GM15510 (cell line): Measurements from ENCODE around the gene RAD1.

Experiments
- POLR2A ChIP-seq: IDR thresholded peaks from 3 replicates; pipeline ENCODE4 v1.6.1; 2011; ENCODE audit warnings: borderline replicate concordance; ENCODE audit not compliant: insufficient read length; ENCODE audit errors: extremely low read depth

The RAD1 gene

DNA sequence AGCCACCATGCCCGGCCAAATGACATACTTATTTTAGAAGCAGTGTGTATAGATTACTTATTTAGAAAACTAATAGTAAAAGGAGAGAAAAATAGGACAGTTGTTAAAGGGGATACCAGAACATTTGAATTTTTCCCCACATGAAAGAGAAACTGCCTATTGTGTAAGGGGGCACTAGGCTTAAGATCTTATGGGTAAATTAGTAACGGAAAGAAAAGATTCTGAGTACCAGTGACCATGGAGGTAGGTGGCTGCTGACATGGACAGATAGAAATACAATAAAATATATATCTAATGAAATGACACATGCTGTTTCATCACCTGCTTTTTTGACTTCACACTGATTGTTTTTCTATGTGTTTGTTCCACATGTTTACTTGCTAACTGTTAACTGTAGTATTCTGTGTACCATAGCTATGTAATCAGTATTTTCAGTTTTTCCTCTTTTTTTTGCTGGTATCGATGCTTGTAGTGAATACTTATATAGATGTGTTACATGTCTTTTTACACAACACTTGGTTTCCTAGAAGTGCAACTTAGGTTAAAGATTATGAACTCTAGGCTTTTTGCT is 11.1 kb upstream of the RAD1 start:
- no peak for TF ChIP-seq POLR2A

DNA sequence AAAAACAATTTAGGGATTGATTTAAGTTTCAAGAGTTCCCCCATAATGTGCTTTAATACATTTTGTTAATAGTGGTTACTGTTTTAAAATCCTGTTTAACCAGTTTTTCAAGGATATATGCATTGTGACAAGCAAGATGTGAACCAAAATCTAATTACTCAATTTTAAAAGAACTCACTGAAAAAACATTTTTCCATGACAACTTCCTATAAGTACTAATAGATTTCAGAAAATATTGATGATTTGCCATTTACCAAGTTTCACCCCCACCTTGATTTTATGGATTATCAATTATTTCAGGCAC is 9.1 kb upstream of the RAD1 start:
- TF ChIP-seq POLR2A: no peak

DNA sequence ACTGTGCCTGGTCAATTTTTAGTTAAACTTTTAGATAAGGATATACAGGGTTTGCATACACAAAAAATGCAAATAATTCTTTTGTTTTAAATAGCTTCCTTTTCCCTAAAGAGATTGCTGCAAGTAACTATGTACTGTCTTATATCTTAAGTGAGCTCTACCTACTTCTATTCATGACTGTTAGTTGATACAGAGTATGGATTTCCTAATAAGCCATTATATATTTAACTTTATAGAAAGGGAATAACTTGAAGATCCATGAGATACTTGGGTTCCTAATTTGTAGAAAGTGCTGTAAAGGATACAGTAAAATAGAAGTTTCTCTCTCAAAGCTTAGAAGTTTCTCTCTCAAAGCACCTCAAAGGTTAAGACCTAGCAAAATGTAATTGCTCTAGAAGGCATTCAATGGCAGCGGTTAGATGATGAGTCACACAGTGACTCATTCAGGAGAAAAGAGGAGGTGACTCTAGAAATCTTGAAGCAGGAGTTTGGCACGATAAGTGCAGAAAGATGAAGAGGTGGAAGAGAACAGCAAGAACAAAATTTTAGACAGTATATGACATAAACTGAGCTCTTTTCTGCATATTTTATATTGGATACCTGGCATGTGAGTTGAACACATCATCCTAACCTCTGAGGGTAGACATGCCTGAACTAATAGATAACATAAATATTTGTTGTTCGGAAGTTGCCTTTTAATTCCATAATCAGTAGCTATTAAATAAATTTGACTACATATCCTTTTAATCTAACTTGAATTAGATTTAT is 8.6 kb upstream of the RAD1 start:
- TF ChIP-seq POLR2A: no peak

DNA sequence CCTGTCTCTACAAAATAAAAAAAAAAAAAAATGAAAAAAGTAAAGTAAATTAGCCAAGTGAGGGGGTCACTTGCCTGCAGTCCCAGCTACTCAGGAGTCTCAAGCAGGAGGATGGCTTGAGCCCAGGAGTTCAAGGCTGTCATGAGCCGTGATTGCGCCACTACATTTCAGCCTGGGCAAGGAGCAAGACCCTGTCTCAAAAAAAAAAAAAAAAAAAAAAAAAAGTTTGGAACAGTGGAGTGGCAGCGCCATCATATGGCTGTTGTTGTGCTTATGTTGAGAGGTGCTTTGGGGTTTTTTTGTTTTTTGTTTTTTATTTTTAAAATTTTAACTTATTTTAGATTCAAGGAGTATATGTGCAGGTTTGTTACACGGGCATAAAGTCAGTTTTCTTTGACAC is 3.8 kb upstream of the RAD1 start:
- no peak for TF ChIP-seq POLR2A

DNA sequence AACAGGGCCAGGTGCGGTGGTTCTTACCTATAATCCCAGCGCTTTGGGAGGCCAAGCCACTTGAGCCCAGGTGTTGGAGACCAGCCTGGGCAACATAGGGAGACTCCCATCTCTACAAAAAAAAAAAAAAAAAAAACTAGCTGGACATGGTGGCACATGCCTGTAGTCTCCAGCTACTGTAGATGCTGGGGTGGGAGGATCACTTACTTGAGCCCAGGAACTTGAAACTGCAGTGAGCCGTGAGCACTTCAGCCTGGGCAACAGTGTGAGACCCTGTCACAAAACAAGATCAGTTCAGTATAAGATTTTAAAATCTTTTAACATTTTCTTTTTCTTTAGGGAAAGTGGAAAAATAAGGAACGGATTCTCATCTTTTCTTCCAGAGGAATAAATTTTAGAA is 2.7 kb upstream of the RAD1 start:
- TF ChIP-seq POLR2A: no peak

DNA sequence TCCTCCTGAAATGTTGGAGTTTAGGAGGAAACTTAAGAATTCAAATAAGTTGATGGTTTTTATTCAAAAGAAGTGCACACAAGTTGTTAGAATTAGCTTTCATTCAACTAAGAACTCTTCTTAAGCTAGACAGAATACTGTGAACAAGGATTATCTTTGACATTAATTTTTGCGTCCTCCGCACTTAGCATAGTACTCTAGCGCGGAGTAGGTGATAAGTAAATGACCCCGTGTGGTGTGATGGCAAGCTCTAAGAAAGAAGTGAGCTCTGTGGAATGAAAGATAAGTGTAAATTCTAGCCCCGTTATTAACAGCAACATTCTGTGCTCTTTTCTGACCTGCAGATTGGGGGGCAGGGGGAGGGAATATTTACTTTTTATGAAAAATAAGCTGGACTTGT is 1.2 kb upstream of the RAD1 start:
- TF ChIP-seq POLR2A: no peak

DNA sequence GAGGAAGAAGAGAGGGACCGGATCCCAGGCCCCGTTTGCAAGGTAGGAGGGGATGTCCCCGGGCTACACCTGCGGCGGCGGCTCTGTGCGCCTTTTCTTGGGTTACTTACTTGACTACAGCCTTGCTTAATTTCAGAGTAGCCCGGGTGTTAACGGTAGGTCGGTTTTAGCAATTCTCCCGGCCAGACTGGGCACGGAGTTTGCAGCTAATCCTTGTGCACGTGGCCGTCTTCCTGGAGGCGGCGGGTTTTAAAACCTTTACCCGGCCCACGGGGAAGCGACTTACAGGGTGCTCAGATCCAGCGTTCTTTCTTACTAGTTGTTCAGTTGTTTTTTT is 520 bp upstream of the RAD1 start:
- TF ChIP-seq POLR2A: no peak

DNA sequence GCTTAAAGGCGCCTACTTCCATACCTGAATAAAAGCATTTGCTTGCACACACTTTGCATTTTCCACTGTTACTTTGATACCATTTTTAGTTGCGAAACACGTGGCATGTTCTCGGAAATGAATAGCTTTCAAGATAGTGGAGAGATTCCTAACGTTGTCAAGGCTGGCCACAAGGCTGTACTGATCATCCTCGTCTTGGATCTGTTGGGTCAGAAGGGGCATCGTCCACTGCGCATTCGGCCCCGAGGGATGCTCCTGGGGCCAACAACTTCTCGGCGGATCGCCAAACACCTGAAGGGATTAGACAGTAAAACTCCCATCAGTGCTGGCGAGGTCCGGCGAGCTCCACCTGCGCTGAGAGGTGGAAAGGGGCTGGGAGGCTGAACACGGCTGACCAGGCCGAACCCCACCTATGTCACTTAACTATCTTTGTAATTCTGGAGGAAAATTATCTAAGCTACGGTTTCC is 599 bp downstream of the RAD1 start:
- TF ChIP-seq POLR2A: no peak

DNA sequence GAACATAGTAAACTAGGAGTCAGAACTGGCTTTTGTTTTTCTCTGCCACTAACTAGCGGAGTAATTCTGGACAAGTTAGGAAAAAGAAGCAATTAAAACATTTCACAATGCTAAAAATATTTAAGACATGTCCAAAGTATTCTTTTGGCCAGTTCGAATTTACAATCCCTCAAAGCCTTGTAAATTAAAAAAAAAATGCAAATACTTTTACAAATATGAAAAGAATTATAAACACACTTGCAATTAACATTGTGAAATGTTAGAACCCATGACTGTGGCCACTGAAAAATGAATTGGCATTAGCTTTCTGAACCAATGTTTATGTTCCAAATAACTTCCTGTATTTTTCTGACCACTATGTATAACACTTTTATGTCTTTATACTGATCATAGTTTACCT is 2.2 kb downstream of the RAD1 start:
- no peak for TF ChIP-seq POLR2A

DNA sequence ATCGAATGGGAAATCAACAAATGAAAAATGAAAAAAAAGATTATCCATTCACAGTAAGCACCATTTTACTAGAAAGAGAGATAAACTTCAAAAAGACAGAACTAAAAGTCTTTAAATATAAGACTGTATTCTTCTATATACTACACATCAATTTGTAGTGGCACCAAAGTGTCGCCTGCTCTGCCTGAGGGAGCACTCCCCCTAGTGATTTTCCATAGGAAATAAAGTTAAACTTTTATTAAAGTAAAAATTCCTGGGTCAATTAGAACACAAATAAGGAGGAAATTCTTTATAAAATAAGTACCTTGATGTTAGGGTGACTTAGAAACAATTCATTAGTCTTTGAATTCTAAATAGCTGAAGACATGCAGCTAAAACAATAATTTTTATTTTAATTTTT is 9.7 kb downstream of the RAD1 start:
- no peak for TF ChIP-seq POLR2A

DNA sequence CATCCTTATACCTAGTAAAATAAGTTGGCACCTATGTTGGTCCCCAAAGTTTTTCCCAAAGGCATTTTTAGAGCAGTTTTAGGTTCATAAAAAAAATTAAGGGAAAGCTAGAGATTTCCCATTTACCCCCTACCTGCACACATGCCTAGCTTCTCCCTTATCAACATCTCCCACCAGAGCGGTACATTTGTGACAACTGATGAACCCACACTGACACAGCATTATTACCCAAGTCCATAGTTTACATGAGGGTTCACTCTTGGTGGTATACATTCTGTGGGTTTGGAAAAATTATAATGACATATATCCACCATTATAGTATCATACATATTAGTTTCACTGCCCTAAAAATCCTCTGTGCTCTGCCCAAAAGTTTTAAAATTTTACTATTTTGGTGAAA is 12.0 kb downstream of the RAD1 start:
- TF ChIP-seq POLR2A: no peak

DNA sequence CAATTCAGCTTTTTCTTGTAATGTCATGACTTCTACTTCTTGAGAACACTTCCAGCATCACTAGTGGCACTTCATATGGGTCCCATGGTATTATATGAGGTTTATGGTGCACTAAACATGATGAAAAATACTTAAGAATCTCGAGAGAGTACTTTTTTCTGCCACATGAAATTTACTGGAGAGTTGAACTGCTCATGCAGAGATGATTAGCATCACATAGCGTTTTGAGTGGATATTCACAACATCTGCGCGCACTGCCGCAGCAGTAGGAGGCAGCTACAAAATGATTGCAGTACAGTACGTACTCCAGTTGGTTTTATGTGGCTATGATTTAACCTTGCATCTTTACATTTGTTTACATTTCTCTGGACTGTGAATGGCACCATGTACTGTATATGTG is 14.7 kb downstream of the RAD1 start:
- no peak for TF ChIP-seq POLR2A

DNA sequence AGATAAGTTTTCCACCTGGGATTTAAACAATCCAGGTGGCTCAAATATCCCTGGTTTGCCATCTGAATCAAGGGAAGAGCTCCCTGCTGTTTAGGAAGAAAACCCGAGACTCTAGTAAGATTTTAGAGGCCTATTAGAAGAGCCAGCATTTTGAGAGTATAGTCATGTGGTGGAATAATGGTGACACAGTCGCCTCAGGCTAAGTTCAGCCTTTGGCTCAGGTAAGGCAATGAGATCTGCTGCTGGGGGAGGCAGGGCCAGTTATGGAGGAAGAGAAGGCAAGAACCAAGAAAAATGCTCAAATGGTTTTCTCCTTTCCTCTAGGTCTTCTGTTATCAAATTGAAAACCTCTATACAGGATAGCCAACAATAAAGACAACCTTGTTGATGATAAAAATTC is 16.2 kb downstream of the RAD1 start:
- no peak for TF ChIP-seq POLR2A

DNA sequence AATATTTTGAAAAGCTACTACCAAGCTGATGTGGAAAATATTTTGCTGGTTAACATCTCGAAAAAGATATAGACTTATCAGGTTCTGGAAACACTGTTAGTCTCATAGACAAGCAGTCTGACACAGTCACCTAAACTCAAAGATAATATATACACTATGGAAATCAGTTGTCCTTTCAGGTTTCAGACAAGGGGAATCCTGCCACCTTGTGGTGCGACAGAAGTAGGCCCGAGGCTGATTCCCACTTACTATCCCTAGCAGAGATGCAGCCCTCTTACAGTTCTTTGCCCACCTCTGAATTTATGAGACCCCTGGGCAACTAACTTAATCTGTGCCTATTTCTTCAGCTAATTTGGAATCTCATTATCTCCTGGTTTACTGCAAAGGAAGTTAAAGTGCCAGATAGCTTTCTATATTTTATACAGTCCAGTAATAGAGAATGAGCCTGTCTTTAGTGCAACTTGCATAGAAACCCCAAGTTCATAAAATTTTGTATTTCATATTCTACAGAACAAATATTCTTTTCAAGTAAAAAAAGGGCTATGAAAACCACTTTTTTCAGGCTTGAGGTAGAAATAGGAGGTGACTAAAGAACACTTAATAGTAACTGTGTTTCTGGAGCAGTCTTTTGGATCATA is 16.9 kb downstream of the RAD1 start:
- TF ChIP-seq POLR2A: no peak

DNA sequence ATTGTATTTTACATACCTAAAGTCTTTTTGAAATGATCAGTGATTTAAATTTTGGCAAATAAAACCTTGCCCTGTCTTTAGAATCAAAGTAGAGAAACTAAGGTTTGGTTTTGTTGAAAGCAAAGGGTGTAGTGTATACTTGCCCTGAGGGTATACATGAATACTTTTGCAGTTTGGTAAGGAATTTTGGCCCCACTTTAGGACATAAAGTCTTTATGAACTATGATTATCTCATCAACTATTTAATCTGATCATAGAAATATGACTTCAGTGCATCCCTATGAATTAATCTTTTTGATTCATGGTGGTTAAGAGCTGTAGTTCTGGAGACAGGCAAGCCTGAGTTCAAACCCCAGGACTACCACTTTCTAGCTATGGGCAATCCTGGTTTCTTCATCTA is 17.7 kb downstream of the RAD1 start:
- TF ChIP-seq POLR2A: no peak

DNA sequence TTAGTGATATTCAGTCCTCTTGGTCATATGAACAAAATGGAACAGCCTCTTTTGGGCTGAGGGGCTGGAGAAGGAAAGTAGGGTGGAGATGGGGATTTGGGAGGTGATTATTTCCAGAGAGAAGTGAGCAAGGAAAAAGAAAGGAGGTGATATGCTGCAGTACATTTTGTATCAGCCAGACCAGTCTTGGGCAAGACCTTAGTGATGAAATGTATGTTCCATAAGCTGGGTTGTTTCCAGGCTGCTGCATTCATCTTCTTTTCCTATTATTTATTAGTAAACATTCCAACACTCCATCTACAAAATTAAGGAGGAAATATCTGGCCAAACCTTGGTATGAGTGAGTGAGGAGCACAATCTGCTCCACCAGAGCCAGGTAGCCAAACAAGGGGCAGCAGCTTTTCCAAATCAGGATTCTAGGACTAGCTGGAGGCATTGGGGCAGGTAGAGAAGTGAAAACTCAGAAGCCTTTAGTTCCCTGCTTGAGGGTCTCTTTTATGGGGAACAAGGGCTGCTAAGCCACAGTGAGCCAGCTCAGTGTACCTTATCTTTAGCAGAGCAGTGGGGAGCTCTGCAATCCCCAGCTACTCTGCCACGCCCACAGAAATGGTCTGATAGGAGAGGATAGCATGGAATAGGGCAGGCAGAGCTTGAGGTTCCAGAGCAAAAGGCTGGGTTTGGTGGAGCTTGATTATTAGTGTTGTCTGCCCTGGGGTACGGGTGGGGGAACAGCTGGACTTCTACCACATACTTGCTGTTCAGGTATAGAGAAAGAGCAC is 19.5 kb downstream of the RAD1 start:
- TF ChIP-seq POLR2A: no peak

DNA sequence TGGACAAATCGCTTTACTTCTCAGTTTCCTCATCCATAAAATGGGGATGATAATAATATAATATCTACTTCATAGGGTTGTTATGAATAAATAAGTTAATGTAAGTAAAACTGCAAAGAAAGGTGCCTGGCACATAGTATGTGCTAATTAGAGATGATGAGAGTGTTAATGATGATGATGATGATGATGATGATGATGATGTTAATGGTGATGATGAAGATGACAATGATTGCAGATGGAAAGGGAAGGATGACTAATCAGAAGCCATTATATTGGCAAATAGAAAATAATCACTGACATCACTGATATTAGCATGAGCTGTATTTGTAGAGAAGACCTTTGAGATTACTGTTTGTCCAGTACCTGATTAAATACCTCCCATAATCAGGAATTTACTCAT is 20.6 kb downstream of the RAD1 start:
- no peak for TF ChIP-seq POLR2A

DNA sequence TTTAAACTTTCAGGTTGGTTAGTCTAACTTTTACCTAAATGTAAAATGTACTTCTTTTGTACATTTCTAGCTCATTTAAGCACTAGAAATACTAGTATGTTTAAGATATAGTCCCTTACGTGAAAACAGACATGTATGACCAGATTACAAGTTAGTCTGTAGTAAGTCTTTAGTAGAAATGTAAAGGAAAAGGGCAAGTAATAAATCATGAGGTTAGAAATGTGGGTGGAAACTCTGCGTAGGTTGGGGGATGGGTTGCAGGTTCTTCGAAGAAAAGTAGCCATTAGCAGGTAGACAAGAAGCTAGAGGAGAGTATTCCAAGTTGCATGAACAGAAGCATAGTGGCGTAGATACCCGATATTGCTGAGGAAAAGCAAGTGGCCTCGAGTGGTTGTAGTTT is 22.9 kb downstream of the RAD1 start:
- no peak for TF ChIP-seq POLR2A
